HepG2 (cell line): Measurements from ENCODE around the gene MRPL51. TPM values are rescaled to one million over a fixed set of nuclear protein-coding genes. Genes with fewer than 3 reads are reported as not detected.

Experiments
- ATAC-seq: fragments of 200-7000 bp; cut with Tn5 transposase; 3 replicates; pipeline ENCODE4 v1.9.1; 2020; ENCODE audit warnings: mild to moderate bottlenecking, moderate library complexity
- BruUV-seq: library from RNA; stranded (reverse); fragments of 400-500 nt; replicated peaks from 2 replicates; lab custom pipeline; 2021; lab: Mats Ljungman, UMichigan
- CTCF ChIA-PET: fragments of 300-600 bp; formaldehyde crosslinking; extraction: SDS; loops from one replicate; lab custom pipeline; 2021; ENCODE audit warnings: low total read pairs, inconsistent platforms, low intra/inter-chr PET ratio; lab: Yijun Ruan, JAX
- POLR2A ChIA-PET: fragments of 350-600 bp; sonication (Branson Sonifier 250); formaldehyde crosslinking; loops from one replicate; lab custom pipeline; 2020; ENCODE audit warnings: antibody characterized with exemption, inconsistent platforms; lab: Yijun Ruan, JAX
- DNase-seq: peaks from one replicate; pipeline ENCODE4 v3.0.0-alpha.2; 2015; ENCODE audit warnings: low spot score
- FAIRE-seq: peaks from 3 replicates; lab custom pipeline; 2011; peaks lifted over from hg19 to GRCh38; lab: Jason Lieb, UNC
- H2AFZ ChIP-seq: one replicate; pipeline ENCODE4 v1.6.1; 2011; ENCODE audit warnings: low read length, inconsistent platforms
- H3K27ac ChIP-seq: fragments of 300-600 bp; 3 replicates; pipeline ENCODE4 v1.8.0; 2011; ENCODE audit warnings: mixed run types, mild to moderate bottlenecking, mixed read lengths, low read length, inconsistent platforms; ENCODE audit not compliant: insufficient read depth; ENCODE audit errors: extremely low read length
- H3K27me3 ChIP-seq, 2 experiments: fragments of 200-600 bp in 1 of 2; 2 replicates in 1 of 2; 3 replicates in 1 of 2; pipeline versions ENCODE4 v1.6.0 to v1.8.0; 2011; ENCODE audit warnings: low read length in 2 of 2, mild to moderate bottlenecking in 2 of 2, moderate library complexity in 2 of 2, inconsistent platforms in 1 of 2; ENCODE audit not compliant: insufficient read depth in 2 of 2, control insufficient read depth in 1 of 2
- H3K36me3 ChIP-seq, 2 experiments: fragments of 200-600 bp in 1 of 2; replicated peaks in 1 of 2; 2 replicates in 1 of 2; 3 replicates in 1 of 2; pipeline versions ENCODE4 v1.5.1 to v1.8.0; 2011; ENCODE audit warnings: low read length in 2 of 2, inconsistent platforms in 1 of 2; ENCODE audit not compliant: insufficient read depth in 2 of 2, control insufficient read depth in 1 of 2
- H3K4me1 ChIP-seq: 2 replicates; pipeline ENCODE4 v1.5.1; 2012; ENCODE audit warnings: low read length, inconsistent platforms; ENCODE audit not compliant: insufficient read depth
- H3K4me2 ChIP-seq: 2 replicates; pipeline ENCODE4 v1.6.0; 2011; ENCODE audit warnings: low read depth, low read length, inconsistent platforms
- H3K4me3 ChIP-seq, 3 experiments: fragments of 200-600 bp in 1 of 3; sonication (generic), shearing (Covaris generic) in 1 of 3; replicated peaks in 1 of 3; 2 replicates each; pipeline ENCODE4 v1.5.1; 2011 to 2016; ENCODE audit warnings: low read length in 3 of 3, inconsistent platforms in 2 of 3, low read depth in 2 of 3, mild to moderate bottlenecking in 2 of 3, control low read depth in 1 of 3, mixed read lengths in 1 of 3; ENCODE audit not compliant: insufficient read depth in 1 of 3
- H3K79me2 ChIP-seq: one replicate; pipeline ENCODE4 v1.6.1; 2011; ENCODE audit warnings: low read length, inconsistent platforms; ENCODE audit not compliant: insufficient read depth
- H3K9ac ChIP-seq: 2 replicates; pipeline ENCODE4 v1.6.0; 2011; ENCODE audit warnings: mild to moderate bottlenecking, low read depth, low read length, inconsistent platforms; ENCODE audit not compliant: insufficient read depth
- H3K9me3 ChIP-seq: 2 replicates; pipeline ENCODE4 v1.5.1; 2012; ENCODE audit warnings: mild to moderate bottlenecking, low read length
- H4K20me1 ChIP-seq: 2 replicates; pipeline ENCODE4 v1.6.0; 2011; ENCODE audit warnings: inconsistent platforms, mild to moderate bottlenecking, low read length, moderate library complexity; ENCODE audit not compliant: insufficient read depth
- BCL3 ChIP-seq: sonication (generic); formaldehyde crosslinking; IDR thresholded peaks from 2 replicates; pipeline ENCODE4 v1.5.1; 2020; ENCODE audit warnings: mild to moderate bottlenecking, missing genetic modification reagents, moderate library complexity
- FOXK2 ChIP-seq: fragments of 450-650 bp; IDR thresholded peaks from 2 replicates; pipeline ENCODE4 v1.6.1; 2016
- HMGXB4 ChIP-seq, 2 experiments: sonication (generic) in 1 of 2; formaldehyde crosslinking in 1 of 2; IDR thresholded peaks; 2 replicates each; pipeline versions ENCODE4 v1.4.0 to v1.6.1; 2018 to 2020; ENCODE audit warnings: missing genetic modification reagents in 2 of 2, borderline replicate concordance in 1 of 2, low read depth in 1 of 2, mild to moderate bottlenecking in 1 of 2, missing biosample characterization in 1 of 2
- KAT8 ChIP-seq: IDR thresholded peaks from 2 replicates; pipeline ENCODE4 v1.6.1; 2016; ENCODE audit warnings: missing genetic modification reagents, missing compliant biosample characterization
- KDM5A ChIP-seq: fragments of 200-600 bp; sonication (generic); IDR thresholded peaks from 2 replicates; pipeline ENCODE4 v1.7.0; 2018; ENCODE audit warnings: antibody characterized with exemption, mild to moderate bottlenecking, low read length, borderline replicate concordance
- NFIC ChIP-seq: IDR thresholded peaks from 2 replicates; pipeline ENCODE4 v1.6.1; 2012; ENCODE audit warnings: mild to moderate bottlenecking, low read length, inconsistent platforms
- RAD21 ChIP-seq: fragments of 450-650 bp; formaldehyde crosslinking; IDR thresholded peaks from 2 replicates; pipeline ENCODE4 v1.5.0; 2020; ENCODE audit warnings: mild to moderate bottlenecking
- RNF2 ChIP-seq: fragments of 450-650 bp; conservative IDR thresholded peaks from 2 replicates; pipeline ENCODE4 v1.6.1; 2016; ENCODE audit warnings: low read depth
- RORA ChIP-seq: sonication (generic); formaldehyde crosslinking; IDR thresholded peaks from 2 replicates; pipeline ENCODE4 v1.5.0; 2020; ENCODE audit warnings: mild to moderate bottlenecking, missing genetic modification reagents, moderate library complexity
- SRF ChIP-seq: IDR thresholded peaks from 2 replicates; pipeline ENCODE4 v1.6.1; 2011; ENCODE audit warnings: mild to moderate bottlenecking, low read depth, low read length, moderate library complexity
- ZFP37 ChIP-seq: sonication (generic); formaldehyde crosslinking; IDR thresholded peaks from 2 replicates; pipeline ENCODE4 v1.4.0; 2020; ENCODE audit warnings: missing genetic modification reagents, borderline replicate concordance
- ZMYM2 ChIP-seq: sonication (generic); formaldehyde crosslinking; IDR thresholded peaks from 2 replicates; pipeline ENCODE4 v1.8.0; 2022; ENCODE audit warnings: mild to moderate bottlenecking, missing genetic modification reagents
- ZNF317 ChIP-seq: sonication (generic); formaldehyde crosslinking; IDR thresholded peaks from 2 replicates; pipeline ENCODE4 v1.5.0; 2020; ENCODE audit warnings: mild to moderate bottlenecking, missing genetic modification reagents
- ZNF350 ChIP-seq: sonication (generic); formaldehyde crosslinking; IDR thresholded peaks from 2 replicates; pipeline ENCODE4 v1.4.0; 2020; ENCODE audit warnings: mild to moderate bottlenecking, low read depth, missing genetic modification reagents, borderline replicate concordance
- ZNF775 ChIP-seq: sonication (generic); formaldehyde crosslinking; IDR thresholded peaks from 2 replicates; pipeline ENCODE4 v1.4.0; 2020; ENCODE audit warnings: missing genetic modification reagents, mild to moderate bottlenecking, moderate library complexity, borderline replicate concordance
- WGBS: methylation state at CpG from one replicate; pipeline ENCODE4 v1.1.6; 2017; ENCODE audit warnings: low lambda C conversion rate; 5-methylcytosine and 5-hydroxymethylcytosine counted together
- in situ Hi-C: cut with HindIII; loops from 2 replicates; pipeline ENCODE4 v1.10.0; 2017; ENCODE audit warnings: low pct_unique_long_range_greater_than_20kb; ENCODE audit not compliant: extremely low pct_ligation_motif_present
- intact Hi-C: fragments of 100-400 bp; cut with micrococcal nuclease; formaldehyde crosslinking; loops from one replicate; pipeline ENCODE4 v1.10.0; 2022; ENCODE audit not compliant: unreplicated experiment
- polyA plus RNA-seq, 8 experiments: library from polyadenylated mRNA; depleted of rRNA in 3 of 8; stranded (reverse) in 7 of 8; unstranded in 1 of 8; fragments of >200 nt; fragmentation: Illumina TruSeq in 4 of 8; extraction: Trizol in 4 of 8; gene quantifications; 2 replicates each; pipeline versions ENCODE4 v1.2.1 to v1.2.3, GENCODE V29; 2011 to 2016; ENCODE audit warnings: low read depth in 4 of 8, missing spikeins in 1 of 8, mixed read lengths in 1 of 8; ENCODE audit not compliant: insufficient read depth in 1 of 8
- total RNA-seq, 5 experiments: library from RNA; depleted of rRNA; stranded (reverse); fragments of >200 nt; fragmentation: Illumina TruSeq; extraction: Trizol; gene quantifications; 2 replicates each; pipeline ENCODE4 v1.2.3, GENCODE V29; 2016; ENCODE audit warnings: low read depth in 1 of 5
- TF ChIP-seq, protein P1 (sequence below): sonication (generic); formaldehyde crosslinking; IDR thresholded peaks from 2 replicates; pipeline ENCODE4 v1.5.0; 2020; ENCODE audit warnings: mild to moderate bottlenecking, low read depth, missing genetic modification reagents, borderline replicate concordance
- TF ChIP-seq, protein P2 (sequence below): sonication (generic); formaldehyde crosslinking; IDR thresholded peaks from 2 replicates; pipeline ENCODE4 v1.8.0; 2022; ENCODE audit warnings: mild to moderate bottlenecking, missing genetic modification reagents

Gene MRPL51
- total and polyA plus RNA-seq, 2 of the 13 experiments (the other 11 are each of a cell fraction or from before 2014, with no cell fraction given), result 64.8 to 278 TPM

- TF ChIP-seq BCL3 (CRISPR knock-in tag) (0 out of 2 replicates have a peak, but pooled peaks have one; percentile 51), ZNF775 (CRISPR knock-in tag) (no peak), RAD21 (CRISPR knock-in tag) (0 out of 2 replicates have a peak, but pooled peaks have one; percentile 22), FOXK2 (no peak)
- TF ChIP-seq, protein P1, sequence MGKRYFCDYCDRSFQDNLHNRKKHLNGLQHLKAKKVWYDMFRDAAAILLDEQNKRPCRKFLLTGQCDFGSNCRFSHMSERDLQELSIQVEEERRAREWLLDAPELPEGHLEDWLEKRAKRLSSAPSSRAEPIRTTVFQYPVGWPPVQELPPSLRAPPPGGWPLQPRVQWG (CRISPR knock-in tag), result no peak
These were observed 43.1 kb upstream of the MRPL51 start (continued) for GRCh38 chr12:6535960-6536847.

DNA sequence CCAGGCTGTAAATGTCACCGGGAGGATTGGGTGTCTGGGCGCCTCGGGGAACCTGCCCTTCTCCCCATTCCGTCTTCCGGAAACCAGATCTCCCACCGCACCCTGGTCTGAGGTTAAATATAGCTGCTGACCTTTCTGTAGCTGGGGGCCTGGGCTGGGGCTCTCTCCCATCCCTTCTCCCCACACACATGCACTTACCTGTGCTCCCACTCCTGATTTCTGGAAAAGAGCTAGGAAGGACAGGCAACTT, 42.6 kb upstream of the MRPL51 start:
- ATAC-seq (no peak), DNase-seq (no peak), FAIRE-seq (no peak)
- no TSS peak for BruUV-seq
- Histone ChIP-seq H3K9ac (peak overlapping the region; percentile 96), H3K36me3 (peaks cover 0 to 40% of the 10 kb centered on the region in 2 experiments; a peak in 4 of 5 replicates), H3K4me3 (peak overlapping the region; percentile 94 to 99 (median 97)), H2AFZ (no peak overlapping the region), H3K27me3 (no peaks in the 10 kb centered on the region; a peak in 1 of 5 replicates), H3K27ac (peak overlapping the region; percentile 97), H3K9me3 (no peaks in the 10 kb centered on the region), H3K4me2 (peak overlapping the region; percentile 98), H3K79me2 (peaks cover 33% of the 10 kb centered on the region), H3K4me1 (peaks cover 49% of the 10 kb centered on the region), H4K20me1 (peaks cover 41% of the 10 kb centered on the region)
- 0% methylated on average over 4 of the region's 6 CpGs for WGBS
- in situ Hi-C loops, result loop anchor here (10.0 kb wide), 1 partner anchor 111 kb away; no protein-coding TSS in a partner anchor
- intact Hi-C loops, result loop anchor here (10.0 kb wide), 2 partner anchors 61 to 191 kb away; partner anchors contain the start of genes TNFRSF1A and VAMP1
- POLR2A ChIA-PET, result interaction anchor here (0.8 to 3.2 kb wide), 12 partner anchors 16 to 200 kb away, joined by 3 to 54 read pairs (median 4); partner anchors contain the start of genes IFFO1, LTBR, NOP2 and TAPBPL
- CTCF ChIA-PET, result no interaction called here
- TF ChIP-seq ZMYM2 (CRISPR knock-in tag), result no peak
- no peak for TF ChIP-seq KAT8 (CRISPR knock-in tag)
- TF ChIP-seq ZNF350 (CRISPR knock-in tag), result no peak
- TF ChIP-seq SRF, result no peak
- TF ChIP-seq RORA (CRISPR knock-in tag), result no peak
- 0 out of 2 replicates have a peak, but pooled peaks have one; percentile 14 for TF ChIP-seq KDM5A
- TF ChIP-seq RNF2, result no peak
- TF ChIP-seq, protein P2, sequence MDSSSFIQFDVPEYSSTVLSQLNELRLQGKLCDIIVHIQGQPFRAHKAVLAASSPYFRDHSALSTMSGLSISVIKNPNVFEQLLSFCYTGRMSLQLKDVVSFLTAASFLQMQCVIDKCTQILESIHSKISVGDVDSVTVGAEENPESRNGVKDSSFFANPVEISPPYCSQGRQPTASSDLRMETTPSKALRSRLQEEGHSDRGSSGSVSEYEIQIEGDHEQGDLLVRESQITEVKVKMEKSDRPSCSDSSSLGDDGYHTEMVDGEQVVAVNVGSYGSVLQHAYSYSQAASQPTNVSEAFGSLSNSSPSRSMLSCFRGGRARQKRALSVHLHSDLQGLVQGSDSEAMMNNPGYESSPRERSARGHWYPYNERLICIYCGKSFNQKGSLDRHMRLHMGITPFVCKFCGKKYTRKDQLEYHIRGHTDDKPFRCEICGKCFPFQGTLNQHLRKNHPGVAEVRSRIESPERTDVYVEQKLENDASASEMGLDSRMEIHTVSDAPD (CRISPR knock-in tag), result no peak
- no peak for TF ChIP-seq ZFP37
- TF ChIP-seq HMGXB4 (CRISPR knock-in tag; IDR thresholded peaks at IDR 0.05; ENCODE audit: borderline replicate concordance in 1 of 2, low read depth in 1 of 2), result no peak
- no peak for TF ChIP-seq NFIC
- no peak for TF ChIP-seq ZNF317 (CRISPR knock-in tag)
